A549 (cell line): ENCODE results near the gene PLEKHA5. TPM values are rescaled to one million over a fixed set of nuclear protein-coding genes. Genes with fewer than 3 reads are reported as not detected.
A peak's percentile ranks its signal among the peaks of the same experiment; 100 is the strongest.

Experiments
- ATAC-seq, 2 experiments: fragments of 200-7000 bp in 1 of 2; fragments of >200 bp in 1 of 2; cut with Nextera tagmentation in 1 of 2; cut with Tn5 transposase in 1 of 2; 3 replicates each; pipeline versions ENCODE4 v1.8.0 to v1.9.1; 2018 to 2020; ENCODE audit warnings: mild to moderate bottlenecking in 1 of 2, moderate library complexity in 1 of 2
- CTCF ChIA-PET: fragments of 300-600 bp; sonication (Branson Sonifier 250); formaldehyde crosslinking; extraction: SDS; loops from one replicate; lab custom pipeline; 2021; ENCODE audit warnings: antibody characterized with exemption, inconsistent platforms; lab: Yijun Ruan, JAX
- POLR2A ChIA-PET: fragments of 350-600 bp; formaldehyde crosslinking; extraction: SDS; loops from one replicate; lab custom pipeline; 2021; ENCODE audit warnings: antibody characterized with exemption, inconsistent platforms; lab: Yijun Ruan, JAX
- DNase-seq, 2 experiments: peaks; one replicate each; pipeline versions ENCODE4 v3.0.0 to v3.0.0-alpha.2; 2011 to 2016; ENCODE audit warnings: low read depth in 1 of 2, low spot score in 1 of 2
- FAIRE-seq: peaks from 2 replicates; lab custom pipeline; 2011; peaks lifted over from hg19 to GRCh38; lab: Jason Lieb, UNC
- H3K27ac ChIP-seq, 2 experiments: fragments of >200 bp; sonication (Bioruptor Twin); formaldehyde crosslinking; 3 replicates each; pipeline ENCODE4 v1.5.1; 2016 to 2017
- H3K4me1 ChIP-seq: fragments of >200 bp; sonication (Bioruptor Twin); formaldehyde crosslinking; 3 replicates; pipeline ENCODE4 v1.6.1; 2016
- H3K4me2 ChIP-seq: fragments of >200 bp; sonication (Bioruptor Twin); formaldehyde crosslinking; 3 replicates; pipeline ENCODE4 v1.6.1; 2016
- H3K4me3 ChIP-seq: fragments of >200 bp; sonication (Bioruptor Twin); formaldehyde crosslinking; 3 replicates; pipeline ENCODE4 v1.5.1; 2016
- H3K9me3 ChIP-seq: fragments of >200 bp; sonication (Bioruptor Twin); formaldehyde crosslinking; 3 replicates; pipeline ENCODE4 v1.6.1; 2016
- BHLHE40 ChIP-seq: IDR thresholded peaks from 2 replicates; pipeline ENCODE4 v1.6.1; 2012; ENCODE audit warnings: low read depth, low read length, inconsistent platforms
- CBX2 ChIP-seq: fragments of 200-600 bp; sonication (generic); IDR thresholded peaks from 2 replicates; pipeline ENCODE4 v1.6.1; 2016; ENCODE audit warnings: low read depth, mild to moderate bottlenecking, borderline replicate concordance
- CTCF ChIP-seq: fragments of >200 bp; sonication (Bioruptor Twin); formaldehyde crosslinking; IDR thresholded peaks from 3 replicates; pipeline ENCODE4 v1.5.1; 2016
- ELK1 ChIP-seq: fragments of 150-350 bp; IDR thresholded peaks from 2 replicates; pipeline ENCODE4 v1.6.1; 2014; ENCODE audit warnings: low read depth, mild to moderate bottlenecking, low read length
- FOSL2 ChIP-seq, 2 experiments: fragments of 450-650 bp in 1 of 2; fragments of >200 bp in 1 of 2; sonication (Bioruptor Twin) in 1 of 2; formaldehyde crosslinking; IDR thresholded peaks; 2 replicates each; pipeline versions ENCODE4 v1.5.0 to v1.6.1; 2016 to 2020; ENCODE audit warnings: mild to moderate bottlenecking in 1 of 2, moderate library complexity in 1 of 2
- FOXS1 ChIP-seq: fragments of 250-450 bp; sonication (Bioruptor Pico); IDR thresholded peaks from 2 replicates; pipeline ENCODE4 v1.5.0; 2020; ENCODE audit warnings: mild to moderate bottlenecking, moderate library complexity
- GATA3 ChIP-seq: IDR thresholded peaks from 2 replicates; pipeline ENCODE4 v1.6.1; 2012; ENCODE audit warnings: borderline replicate concordance
- HES2 ChIP-seq: fragments of >200 bp; sonication (Bioruptor Twin); formaldehyde crosslinking; IDR thresholded peaks from 2 replicates; pipeline ENCODE4 v1.6.1; 2016
- HOXB13 ChIP-seq: fragments of 250-450 bp; sonication (Bioruptor Pico); IDR thresholded peaks from 2 replicates; pipeline ENCODE4 v1.5.0; 2020; ENCODE audit warnings: low read depth, mild to moderate bottlenecking, moderate library complexity
- KDM5A ChIP-seq: fragments of 200-600 bp; sonication (generic); IDR thresholded peaks from 2 replicates; pipeline ENCODE4 v1.6.1; 2016; ENCODE audit warnings: antibody characterized with exemption, mild to moderate bottlenecking
- NFE2L2 ChIP-seq: fragments of 150-350 bp; conservative IDR thresholded peaks from 2 replicates; pipeline ENCODE4 v1.6.1; 2014; ENCODE audit warnings: low read length
- NR3C1 ChIP-seq: fragments of >200 bp; sonication (Bioruptor Twin); formaldehyde crosslinking; IDR thresholded peaks from 3 replicates; pipeline ENCODE4 v1.6.1; 2017
- RAD21 ChIP-seq, 2 experiments: fragments of >200 bp in 1 of 2; sonication (Bioruptor Twin) in 1 of 2; formaldehyde crosslinking in 1 of 2; IDR thresholded peaks in 1 of 2; conservative IDR thresholded peaks in 1 of 2; 2 replicates in 1 of 2; 3 replicates in 1 of 2; pipeline ENCODE4 v1.6.1; 2012 to 2018; ENCODE audit warnings: inconsistent platforms in 1 of 2
- RCOR1 ChIP-seq: fragments of 150-350 bp; IDR thresholded peaks from 2 replicates; pipeline ENCODE4 v1.6.1; 2014; ENCODE audit warnings: antibody characterized with exemption, low read length, low read depth
- RNF2 ChIP-seq: fragments of 200-600 bp; sonication (generic); IDR thresholded peaks from 2 replicates; pipeline ENCODE4 v1.6.1; 2016; ENCODE audit warnings: low read depth, mild to moderate bottlenecking, antibody characterized with exemption, moderate library complexity, borderline replicate concordance
- WGBS: methylation state at CpG from one replicate; pipeline ENCODE4 v1.1.6; 2017; ENCODE audit errors: missing lambda C conversion rate; 5-methylcytosine and 5-hydroxymethylcytosine counted together
- polyA plus RNA-seq, 4 experiments: library from polyadenylated mRNA; depleted of rRNA in 3 of 4; stranded (reverse); fragments of >200 nt; fragmentation: RNase III in 1 of 4; extraction: RNeasy Plus Mini Kit Qiagen cat#74134 plus additional on column Dnase treatment in 1 of 4; gene quantifications; 2 replicates in 3 of 4; 3 replicates in 1 of 4; pipeline ENCODE4 v1.2.3, GENCODE V29; 2011 to 2017

Gene PLEKHA5
- polyA plus RNA-seq, 2 of the 4 experiments (the other 2 are of a cell fraction), result 7.6 to 13.2 TPM

- Histone ChIP-seq H3K27ac (no peak overlapping the region), H3K4me1 (peaks cover 12% of the 10 kb centered on the region), H3K4me2 (no peak overlapping the region), H3K4me3 (no peak overlapping the region), H3K9me3 (no peaks in the 10 kb centered on the region)
- no peak for DNase-seq
- TF ChIP-seq FOXS1 (CRISPR knock-in tag), result no peak
- WGBS, result 70% methylated on average over 6 of the region's 6 CpGs
- POLR2A ChIA-PET, result no interaction called here
- no peak for FAIRE-seq
- CTCF ChIA-PET, result interaction anchor here (0.6 to 1.3 kb wide), 3 partner anchors 11 to 203 kb away, joined by 3 to 5 read pairs (median 4); no protein-coding TSS in a partner anchor
- peak in 1 of 2 experiments; percentile 24; a peak in 1 of 6 replicates for ATAC-seq
Observed at GRCh38 chr12:19196959-19197630, 67.6 kb downstream of the PLEKHA5 start.

- POLR2A ChIA-PET, result no interaction called here
- Histone ChIP-seq H3K9me3 (no peaks in the 10 kb centered on the region), H3K27ac (peak overlapping the region in 1 of 2 experiments; percentile 27; a peak in 3 of 6 replicates), H3K4me1 (peaks cover 12% of the 10 kb centered on the region), H3K4me3 (no peak overlapping the region), H3K4me2 (peak overlapping the region; percentile 49)
- ATAC-seq (peak; percentile 47 to 53; a peak in 4 of 6 replicates), DNase-seq (peak in 1 of 2 experiments; percentile 32), FAIRE-seq (no peak)
- WGBS, result 20% methylated on average over 2 of the region's 2 CpGs
- TF ChIP-seq FOSL2 (IDR thresholded peaks at IDR 0.05) (no peak), FOSL2 (CRISPR knock-in tag; IDR thresholded peaks at IDR 0.05) (peak; percentile 11; the same call in 1 of the 2 replicates), NR3C1 (no peak)
- CTCF ChIA-PET, result no interaction called here
Observed at GRCh38 chr12:19198272-19198671, 68.7 kb downstream of the PLEKHA5 start.

GRCh38 chr12:19199332-19199731, 69.8 kb downstream of the PLEKHA5 start:
- CTCF ChIA-PET, result interaction anchor here (0.5 to 1.4 kb wide), 3 partner anchors 13 to 110 kb away, joined by 3 to 4 read pairs (median 3); no protein-coding TSS in a partner anchor
- POLR2A ChIA-PET, result no interaction called here
- Histone ChIP-seq H3K4me1 (peaks cover 12% of the 10 kb centered on the region), H3K4me2 (no peak overlapping the region), H3K9me3 (no peaks in the 10 kb centered on the region), H3K27ac (no peak overlapping the region), H3K4me3 (no peak overlapping the region)
- ATAC-seq, result no peak
- no peak for TF ChIP-seq RCOR1
- no peak for TF ChIP-seq FOXS1 (CRISPR knock-in tag)
- no peak for TF ChIP-seq GATA3
- TF ChIP-seq RAD21 (conservative IDR thresholded peaks at IDR 0.05 in 1 of 2, IDR thresholded peaks at IDR 0.05 in 1 of 2), result no peak
- no peak for TF ChIP-seq CTCF
- TF ChIP-seq HES2, result no peak
- no peak for TF ChIP-seq NFE2L2
- TF ChIP-seq BHLHE40, result no peak
- no peak for TF ChIP-seq HOXB13 (CRISPR knock-in tag)
- no peak for TF ChIP-seq RNF2
- TF ChIP-seq FOSL2 (IDR thresholded peaks at IDR 0.05), result no peak
- TF ChIP-seq FOSL2 (CRISPR knock-in tag; IDR thresholded peaks at IDR 0.05), result no peak
- TF ChIP-seq ELK1, result no peak
- no peak for TF ChIP-seq KDM5A
- no peak for TF ChIP-seq CBX2
- 89% methylated on average over 1 of the region's 1 CpG for WGBS
- no peak for DNase-seq
- FAIRE-seq, result no peak
